Anterior cingulate cortex (tissue), 58 donors: ENCODE data around the gene LMF2.

Source experiments
- DNase-seq, 58 donors: peaks; one replicate each; lab custom pipeline; 2025; lab: John Stamatoyannopoulos, UW

The LMF2 gene

GRCh38 chr22:50471197-50471847 is 36.2 kb downstream of the LMF2 start:
- DNase-seq: peak in 42 of 58 donors; percentile 17 to 79 (median 54)

GRCh38 chr22:50470491-50470890 is 37.0 kb downstream of the LMF2 start:
- DNase-seq: no peak

- DNase-seq: peak in 4 of 58 donors; percentile 12 to 32 (median 23)
Observed at GRCh38 chr22:50469377-50470305, 37.9 kb downstream of the LMF2 start.

GRCh38 chr22:50468626-50469025 is 38.9 kb downstream of the LMF2 start:
- no peak for DNase-seq

GRCh38 chr22:50467773-50468440 is 39.6 kb downstream of the LMF2 start:
- no peak for DNase-seq

- DNase-seq: no peak
Observed at GRCh38 chr22:50467341-50467740, 40.2 kb downstream of the LMF2 start.

- DNase-seq: no peak
Observed at GRCh38 chr22:50465066-50465930, 42.2 kb downstream of the LMF2 start.

- no peak for DNase-seq
Observed at GRCh38 chr22:50464451-50464850, 43.1 kb downstream of the LMF2 start.

GRCh38 chr22:50463188-50463900 is 44.2 kb downstream of the LMF2 start:
- no peak for DNase-seq

GRCh38 chr22:50461979-50462540 is 45.4 kb downstream of the LMF2 start:
- no peak for DNase-seq

- DNase-seq: no peak
Observed at GRCh38 chr22:50461536-50461935, 46.0 kb downstream of the LMF2 start.

- DNase-seq: no peak
Observed at GRCh38 chr22:50460938-50461337, 46.6 kb downstream of the LMF2 start.

GRCh38 chr22:50459496-50460140 is 47.9 kb downstream of the LMF2 start:
- DNase-seq: no peak

GRCh38 chr22:50459016-50459415 is 48.5 kb downstream of the LMF2 start:
- no peak for DNase-seq

GRCh38 chr22:50456466-50457234 is 50.9 kb downstream of the LMF2 start:
- DNase-seq: no peak

- DNase-seq: no peak
Observed at GRCh38 chr22:50456026-50456425, 51.5 kb downstream of the LMF2 start.

GRCh38 chr22:50455201-50455600 is 52.3 kb downstream of the LMF2 start:
- DNase-seq: no peak

- no peak for DNase-seq
Observed at GRCh38 chr22:50454556-50455075, 52.9 kb downstream of the LMF2 start.
